Measurements from ENCODE around the gene TSHZ1.

DNA sequence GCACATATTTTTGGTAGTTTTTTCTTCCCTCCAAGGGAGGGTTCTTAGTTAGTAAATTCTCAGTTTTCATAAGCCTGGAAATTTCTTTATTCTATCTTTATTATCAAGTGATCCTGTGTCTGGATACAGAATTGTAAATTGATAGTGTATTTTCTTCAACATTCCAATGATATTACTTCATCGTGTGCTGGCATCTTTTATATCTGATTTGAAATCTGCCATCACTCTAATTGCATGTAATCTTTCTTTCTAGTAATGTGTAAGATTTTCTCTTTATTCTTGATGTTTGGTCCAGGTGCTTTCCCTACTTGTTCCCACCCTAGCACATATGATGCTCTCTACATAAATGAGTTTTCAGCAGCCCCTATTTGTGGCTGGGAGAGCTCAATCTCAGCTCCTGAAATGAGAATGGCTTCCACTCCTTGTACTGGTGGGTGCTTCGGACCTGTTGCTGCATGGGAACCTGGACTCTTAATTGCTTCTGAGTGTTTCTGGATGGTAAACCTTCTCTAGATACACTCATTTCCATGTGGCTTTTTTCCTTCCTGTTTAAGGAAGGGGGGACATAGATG, 114.2 kb downstream of the TSHZ1 start:
- TF ChIP-seq CTCF (IDR thresholded peaks at IDR 0.05 in 8 of 11, conservative IDR thresholded peaks at IDR 0.05 in 3 of 11) (no peak), POLR2AphosphoS5 (IDR thresholded peaks at IDR 0.05) (no peak), POLR2A (IDR thresholded peaks at IDR 0.05) (no peak)

Data from spleen (tissue), 7 donors.